Psoas muscle (tissue), 8 donors: Measurements from ENCODE around the gene NOL12. TPM values are rescaled to one million over a fixed set of nuclear protein-coding genes. Genes with fewer than 3 reads are reported as not detected.
"Not testable (repeated sequence)": the region's sequence is repeated elsewhere in the genome, so short reads cannot be mapped to it uniquely, and the experiment has no call there.

ENCODE experiments used
- ATAC-seq, 4 donors: fragments of 200-7000 bp; cut with Tn5 transposase; one replicate each; pipeline ENCODE4 v1.9.1; 2020; ENCODE audit warnings: moderate library complexity in 3 of 4, mild to moderate bottlenecking in 2 of 4
- DNase-seq, 2 donors: peaks; one replicate each; pipeline ENCODE4 v3.0.0-alpha.2; 2020
- H3K27ac ChIP-seq: fragments of 200-600 bp; one replicate; pipeline ENCODE4 v1.8.0; 2022
- H3K27me3 ChIP-seq, 3 donors: fragments of 200-600 bp in 1 of 3; one replicate each; pipeline versions ENCODE4 v1.6.1 to v1.8.0; 2013 to 2022; ENCODE audit warnings: low read length in 2 of 3, mild to moderate bottlenecking in 2 of 3, moderate library complexity in 1 of 3; ENCODE audit not compliant: insufficient read depth in 3 of 3
- H3K36me3 ChIP-seq, 2 donors: fragments of 200-600 bp in 1 of 2; one replicate each; pipeline versions ENCODE4 v1.6.1 to v1.8.0; 2013 to 2022; ENCODE audit warnings: low read depth in 1 of 2, mild to moderate bottlenecking in 1 of 2, moderate library complexity in 1 of 2; ENCODE audit not compliant: insufficient read depth in 1 of 2
- H3K4me1 ChIP-seq: fragments of 200-600 bp; one replicate; pipeline ENCODE4 v1.8.0; 2022
- H3K4me3 ChIP-seq: fragments of 200-600 bp; one replicate; pipeline ENCODE4 v1.8.0; 2022; ENCODE audit warnings: mild to moderate bottlenecking
- H3K9me3 ChIP-seq: fragments of 200-600 bp; one replicate; pipeline ENCODE4 v1.8.0; 2022
- CTCF ChIP-seq: fragments of 200-600 bp; IDR thresholded peaks from one replicate; pipeline ENCODE4 v1.8.0; 2022; ENCODE audit warnings: antibody characterized with exemption
- WGBS, 3 donors: extraction: QIAGEN DNeasy Blood & Tissue Kit; methylation state at CpG; one replicate each; pipeline versions ENCODE4 v1.1.6 to v1.1.7; 2013; 5-methylcytosine and 5-hydroxymethylcytosine counted together
- intact Hi-C, 2 donors: fragments of 100-400 bp; cut with DNase I; formaldehyde crosslinking; loops; one replicate each; pipeline versions ENCODE4 v1.11.0 to v1.14.2; 2022
- polyA plus RNA-seq, 3 donors: library from polyadenylated mRNA; stranded (reverse); fragments of 200-250 nt; gene quantifications; one replicate each; pipeline ENCODE4 v1.2.3, GENCODE V29; 2013
- total RNA-seq, 4 donors: library from RNA; stranded (reverse); fragmentation: NEBNext Ultra II Directional in 2 of 4; extraction: Animal tissue kit (Norgen Biotek cat#: 25700) in 2 of 4; gene quantifications; one replicate each; pipeline versions ENCODE4 v1.2.1 to v1.2.4, GENCODE V29; 2021 to 2023
- donor health status: healthy with polysubstance abuse.
- donor health status: DM: no; HTN: no; CAD: no; lungs with moderate emphysema.
- donor health status: Bipolar disorder and iron deficiency.
- donor health status: healthy.
- donor health status: DM: yes; HTN: yes; CAD: no.
- donor health status: DM: no; HTN: no; CAD: no.
- donor health status: DM: no; HTN: no; CAD: no.
- donor health status: DM: yes; HTN: yes; CAD: no.

The NOL12 gene
- total and polyA plus RNA-seq, 7 donors: 11.9 to 43.4 (median 15.4) TPM

GRCh38 chr22:37714634-37715033 is 28.5 kb downstream of the NOL12 start:
- H3K27ac ChIP-seq: no peak overlapping the region
- H3K36me3 ChIP-seq: no peaks in the 10 kb centered on the region
- H3K9me3 ChIP-seq: no peaks in the 10 kb centered on the region
- no peaks in the 10 kb centered on the region for H3K27me3 ChIP-seq
- intact Hi-C loops: no loop called here
- no peak for TF ChIP-seq CTCF
- no peaks in the 10 kb centered on the region for H3K4me1 ChIP-seq
- no peak for ATAC-seq
- WGBS, 3 donors: 83 to 90% (median 88%) methylated on average over 2 of the region's 2 CpGs
- H3K4me3 ChIP-seq: no peak overlapping the region
- DNase-seq: no peak

- no peak overlapping the region for H3K4me3 ChIP-seq
- TF ChIP-seq CTCF: no peak
- H3K9me3 ChIP-seq: no peaks in the 10 kb centered on the region
- no peaks in the 10 kb centered on the region for H3K27me3 ChIP-seq
- intact Hi-C loops: no loop called here
- no peak for DNase-seq
- no peak for ATAC-seq
- WGBS, 3 donors: 80 to 88% (median 82%) methylated on average over 7 of the region's 7 CpGs
- H3K36me3 ChIP-seq: no peaks in the 10 kb centered on the region
- H3K4me1 ChIP-seq: no peaks in the 10 kb centered on the region
- no peak overlapping the region for H3K27ac ChIP-seq
Observed at GRCh38 chr22:37715760-37716159, 29.6 kb downstream of the NOL12 start.

- intact Hi-C loops: no loop called here
- DNase-seq (no peak), ATAC-seq (no peak)
- Histone ChIP-seq H3K4me3 (no peak overlapping the region), H3K27ac (no peak overlapping the region), H3K9me3 (no peaks in the 10 kb centered on the region), H3K36me3 (no peaks in the 10 kb centered on the region), H3K27me3 (no peaks in the 10 kb centered on the region), H3K4me1 (no peaks in the 10 kb centered on the region)
- TF ChIP-seq CTCF: no peak
- WGBS, 3 donors: 88 to 89% (median 89%) methylated on average over 9 of the region's 9 CpGs
Observed at GRCh38 chr22:37716708-37717107, 30.6 kb downstream of the NOL12 start.

- DNase-seq, H3K36me3 ChIP-seq, H3K4me3 ChIP-seq, H3K27ac ChIP-seq, H3K4me1 ChIP-seq, H3K27me3 ChIP-seq, ATAC-seq, intact Hi-C loops, H3K9me3 ChIP-seq: not testable (repeated sequence)
- 84 to 89% (median 86%) methylated on average over 7 of the region's 7 CpGs for WGBS, 3 donors
Observed at GRCh38 chr22:37717235-37717634, 31.1 kb downstream of the NOL12 start.

- H3K4me1 ChIP-seq, H3K4me3 ChIP-seq, H3K36me3 ChIP-seq, ATAC-seq, H3K27me3 ChIP-seq, DNase-seq, H3K27ac ChIP-seq, H3K9me3 ChIP-seq, intact Hi-C loops: not testable (repeated sequence)
- WGBS, 3 donors: 95 to 97% (median 95%) methylated on average over 29 to 38 of the region's 38 CpGs
Observed at GRCh38 chr22:37717746-37718305, 31.7 kb downstream of the NOL12 start.
